Stimulated activated CD8-positive, alpha-beta memory T cell treated with anti-CD3 and anti-CD28 coated beads, Interleukin-15, amount 100 ng/mL, for 4 hours (primary cell): ENCODE measurements around the gene MRPL27.
"Not testable (repeated sequence)": the region's sequence is repeated elsewhere in the genome, so short reads cannot be mapped to it uniquely, and the experiment has no call there.

Source experiments
- DNase-seq, 2 donors: peaks; one replicate each; pipeline ENCODE4 v3.0.0-alpha.2; 2020; ENCODE audit warnings: low read depth in 2 of 2

Gene MRPL27

GRCh38 chr17:50372758-50373556, at the start of gene MRPL27, which contains the start of gene EME1:
TSS of gene MRPL27 (minus strand) at chr17:50373184. CDS start at chr17:50373170, 14 bp downstream.
TSS of gene EME1 (plus strand) at chr17:50373229. CDS start at chr17:50375209, 1,980 bp downstream.
- peak; percentile 64 to 75 for DNase-seq

- no peak for DNase-seq
Measured at GRCh38 chr17:50422738-50423137, 49.8 kb upstream of the MRPL27 start.

GRCh38 chr17:50421308-50422051, 48.5 kb upstream of the MRPL27 start:
- no peak for DNase-seq

- DNase-seq, result no peak
Measured at GRCh38 chr17:50420419-50421112, 47.6 kb upstream of the MRPL27 start.

- DNase-seq, result not testable (repeated sequence)
Measured at GRCh38 chr17:50419577-50419976, 46.6 kb upstream of the MRPL27 start.

- DNase-seq, result no peak
Measured at GRCh38 chr17:50414808-50415207, 41.8 kb upstream of the MRPL27 start.

GRCh38 chr17:50412188-50412732, 39.3 kb upstream of the MRPL27 start:
- DNase-seq, result no peak

GRCh38 chr17:50407921-50408320, 34.9 kb upstream of the MRPL27 start:
- no peak for DNase-seq

- no peak for DNase-seq
Measured at GRCh38 chr17:50406578-50406977, 33.6 kb upstream of the MRPL27 start.

GRCh38 chr17:50405351-50405750, 32.4 kb upstream of the MRPL27 start:
- DNase-seq, result not testable (repeated sequence)

- not testable (repeated sequence) for DNase-seq
Measured at GRCh38 chr17:50399591-50399990, 26.6 kb upstream of the MRPL27 start.

- DNase-seq, result not testable (repeated sequence)
Measured at GRCh38 chr17:50398672-50399071, 25.7 kb upstream of the MRPL27 start.

- DNase-seq, result no peak
Measured at GRCh38 chr17:50397919-50398285, 24.9 kb upstream of the MRPL27 start.

- DNase-seq, result peak; percentile 78 to 82
Measured at GRCh38 chr17:50397111-50397918, 24.3 kb upstream of the MRPL27 start, which contains the start of gene LRRC59. TSS of gene LRRC59 (minus strand) at chr17:50397523. CDS start at chr17:50397317, 206 bp downstream.

- DNase-seq, result no peak
Measured at GRCh38 chr17:50396261-50397110, 23.5 kb upstream of the MRPL27 start.

GRCh38 chr17:50394711-50395110, 21.7 kb upstream of the MRPL27 start:
- no peak for DNase-seq

- DNase-seq, result no peak
Measured at GRCh38 chr17:50393700-50394099, 20.7 kb upstream of the MRPL27 start.

- DNase-seq, result no peak
Measured at GRCh38 chr17:50392621-50393020, 19.6 kb upstream of the MRPL27 start.

- no peak for DNase-seq
Measured at GRCh38 chr17:50389534-50389933, 16.6 kb upstream of the MRPL27 start.

- DNase-seq, result no peak
Measured at GRCh38 chr17:50388728-50389127, 15.7 kb upstream of the MRPL27 start.
